SK-N-MC (cell line): ENCODE results near the gene SLC16A5.
"Not testable (repeated sequence)": the region's sequence is repeated elsewhere in the genome, so short reads cannot be mapped to it uniquely, and the experiment has no call there.

Experiments
- DNase-seq: peaks from one replicate; pipeline ENCODE4 v3.0.0-alpha.2; 2011; ENCODE audit warnings: low read depth, low spot score
- H3K27ac ChIP-seq: fragments of 200-600 bp; sonication (generic); 2 replicates; pipeline ENCODE4 v1.5.1; 2016; ENCODE audit warnings: mixed run types
- H3K36me3 ChIP-seq: fragments of 200-600 bp; sonication (generic); 2 replicates; pipeline ENCODE4 v1.6.1; 2017; ENCODE audit warnings: antibody characterized with exemption, low read length, mixed read lengths; ENCODE audit not compliant: insufficient read depth
- H3K4me3 ChIP-seq: fragments of 200-600 bp; sonication (generic); 2 replicates; pipeline ENCODE4 v1.5.1; 2016
- H3K9ac ChIP-seq: fragments of 200-600 bp; sonication (generic); 2 replicates; pipeline ENCODE4 v1.8.0; 2017; ENCODE audit warnings: mixed run types, mixed read lengths; ENCODE audit not compliant: insufficient read length
- H3K9me3 ChIP-seq: fragments of 200-600 bp; sonication (generic); 2 replicates; pipeline ENCODE4 v1.6.1; 2017; ENCODE audit warnings: low read depth, mild to moderate bottlenecking, antibody characterized with exemption, low read length, moderate library complexity, mixed read lengths
- EZH2 ChIP-seq: fragments of 200-600 bp; sonication (generic); IDR thresholded peaks from one replicate; pipeline ENCODE4 v1.6.1; 2017; ENCODE audit warnings: antibody characterized with exemption
- FOXP2 ChIP-seq: optimal IDR thresholded peaks from 2 replicates; pipeline ENCODE3; 2011; ENCODE audit warnings: mild to moderate bottlenecking, moderate library complexity; ENCODE audit not compliant: insufficient read depth; ENCODE audit errors: extremely low read length, control extremely low read depth
- POLR2AphosphoS5 ChIP-seq: IDR thresholded peaks from 2 replicates; pipeline ENCODE4 v1.6.1; 2012; ENCODE audit warnings: mild to moderate bottlenecking, low read depth, low read length, borderline replicate concordance

Gene SLC16A5

DNA sequence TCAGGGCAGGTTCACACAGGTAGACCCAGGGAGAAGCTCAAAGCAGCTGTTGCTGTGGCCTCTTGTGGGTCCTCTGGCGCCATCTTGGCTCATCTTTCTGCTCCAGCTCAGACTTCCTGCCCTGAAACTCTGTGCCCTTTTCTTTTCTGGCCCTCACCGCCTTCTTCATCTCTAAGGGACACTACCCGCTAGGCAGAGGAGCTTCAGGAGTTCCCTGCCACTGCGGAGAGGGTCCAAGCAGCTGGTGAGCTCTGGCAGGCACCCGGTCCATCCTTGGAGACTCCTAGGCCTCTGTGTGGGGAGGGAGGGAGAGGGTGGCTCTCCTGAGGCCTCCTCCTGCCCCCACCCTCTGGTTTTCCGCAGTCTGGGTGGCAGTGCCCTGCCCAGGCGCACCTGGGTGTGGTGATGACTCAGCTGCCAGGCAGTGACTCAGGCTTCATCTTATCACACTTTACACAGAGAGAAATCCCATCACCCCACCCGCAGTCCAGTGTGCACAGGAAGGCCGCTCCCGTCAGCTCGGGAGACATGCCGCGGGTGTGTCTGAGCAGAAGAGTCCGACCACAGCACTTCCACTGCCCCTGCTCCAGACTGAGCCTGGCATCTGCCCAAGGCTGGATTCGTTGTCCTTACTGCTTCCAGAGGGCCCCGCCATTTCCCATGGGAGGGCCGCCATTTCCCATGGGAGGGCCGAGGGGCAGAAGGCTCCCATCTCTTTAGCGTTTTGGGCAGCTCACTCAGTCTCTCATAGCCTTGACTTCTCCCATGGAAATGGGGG, 36.5 kb downstream of the SLC16A5 start:
- H3K9me3 ChIP-seq, result no peaks in the 10 kb centered on the region
- H3K27ac ChIP-seq, result no peak overlapping the region
- no peak for DNase-seq
- TF ChIP-seq EZH2 (no peak), POLR2AphosphoS5 (no peak), FOXP2 (no peak)
- H3K36me3 ChIP-seq, result peaks cover under 1% of the 10 kb centered on the region; the same call in 1 of the 2 replicates
- no peak overlapping the region for H3K4me3 ChIP-seq
- H3K9ac ChIP-seq, result no peak overlapping the region

DNA sequence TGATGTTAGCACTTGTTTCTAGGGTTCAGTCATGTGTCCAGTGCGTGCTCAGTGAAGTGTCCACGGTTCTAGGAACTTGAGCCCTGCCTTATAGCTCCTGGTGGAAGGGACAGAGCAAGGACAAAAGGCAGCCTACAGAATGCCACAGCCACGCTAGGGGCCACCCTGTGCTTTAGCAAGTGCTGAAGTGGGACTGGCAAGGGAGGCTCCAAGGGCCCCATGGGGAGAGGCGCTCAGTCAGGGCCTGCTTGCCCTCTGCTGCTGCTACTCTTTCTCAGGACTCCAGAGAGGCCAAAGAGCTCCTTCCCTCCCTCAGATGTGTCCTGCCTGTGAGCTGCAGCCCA, 37.0 kb downstream of the SLC16A5 start:
- Histone ChIP-seq H3K9ac (no peak overlapping the region), H3K4me3 (no peak overlapping the region), H3K36me3 (peaks cover 6% of the 10 kb centered on the region; the same call in 1 of the 2 replicates), H3K27ac (no peak overlapping the region), H3K9me3 (no peaks in the 10 kb centered on the region)
- TF ChIP-seq FOXP2 (no peak), POLR2AphosphoS5 (no peak), EZH2 (no peak)
- no peak for DNase-seq

DNA sequence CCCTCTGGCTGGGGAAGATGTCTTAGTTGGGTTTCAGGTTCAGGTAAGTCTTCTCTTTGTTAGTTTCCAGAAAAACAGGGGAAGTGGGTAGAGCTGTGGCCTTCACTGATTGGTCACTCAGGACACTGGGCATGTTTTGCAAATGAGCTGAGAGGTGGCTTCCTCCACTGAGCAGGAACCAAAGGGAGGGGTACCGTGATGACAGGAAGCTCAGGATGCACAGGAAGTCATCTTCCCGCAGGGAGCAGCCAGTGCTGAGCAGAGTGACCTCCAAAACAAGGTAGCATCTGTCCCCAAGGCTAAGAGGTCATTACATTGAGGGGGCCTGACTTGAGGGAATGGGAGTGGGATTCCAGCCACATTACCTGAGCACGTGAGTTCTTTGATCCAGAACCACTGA, 38.2 kb downstream of the SLC16A5 start:
- no peak overlapping the region for H3K9ac ChIP-seq
- DNase-seq, result no peak
- no peak for TF ChIP-seq EZH2
- TF ChIP-seq FOXP2, result no peak
- no peak for TF ChIP-seq POLR2AphosphoS5
- H3K27ac ChIP-seq, result no peak overlapping the region
- H3K9me3 ChIP-seq, result no peaks in the 10 kb centered on the region
- peaks cover 7% of the 10 kb centered on the region; the same call in 1 of the 2 replicates for H3K36me3 ChIP-seq
- H3K4me3 ChIP-seq, result no peak overlapping the region

DNA sequence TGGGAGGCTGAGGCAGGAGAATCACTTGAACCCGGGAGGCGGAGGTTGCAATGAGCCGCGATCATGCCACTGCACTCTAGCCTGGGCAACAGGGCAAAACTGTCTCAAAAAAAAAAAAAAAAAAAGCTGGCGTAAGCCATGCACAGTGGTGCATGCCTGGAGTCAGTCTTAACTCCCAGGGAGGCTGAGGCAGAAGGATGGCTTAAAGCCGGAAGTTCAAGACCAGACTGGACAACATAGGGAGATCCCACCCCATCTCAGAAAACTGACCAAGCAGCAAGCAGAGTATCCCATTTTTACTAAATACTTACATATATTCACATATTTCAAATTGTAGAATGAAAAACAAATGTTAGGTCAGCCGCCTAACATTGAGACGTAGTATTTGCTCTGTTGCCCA, 39.2 kb downstream of the SLC16A5 start:
- Histone ChIP-seq H3K9ac (no peak overlapping the region), H3K4me3 (no peak overlapping the region), H3K27ac (no peak overlapping the region), H3K9me3 (no peaks in the 10 kb centered on the region), H3K36me3 (peaks cover 7% of the 10 kb centered on the region; the same call in 1 of the 2 replicates)
- TF ChIP-seq FOXP2 (no peak), POLR2AphosphoS5 (no peak), EZH2 (no peak)
- DNase-seq, result no peak

DNA sequence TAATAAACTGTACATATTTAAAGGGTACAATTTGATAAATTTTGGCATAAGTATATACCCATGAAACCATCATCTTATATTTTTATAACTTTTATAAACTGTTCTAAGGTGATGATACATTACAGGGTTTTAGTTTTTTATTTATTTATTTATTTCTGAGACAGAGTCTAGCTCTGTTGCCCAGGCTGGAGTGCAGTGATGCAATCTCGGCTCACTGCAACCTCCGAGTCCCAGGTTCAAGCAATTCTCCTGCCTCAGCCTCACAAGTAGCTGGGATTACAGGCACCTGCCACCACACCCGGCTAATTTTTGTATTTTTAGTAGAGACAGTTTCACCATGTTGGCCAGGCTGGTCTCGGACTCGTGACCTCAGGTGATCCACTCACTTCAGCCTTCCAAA, 40.2 kb downstream of the SLC16A5 start:
- not testable (repeated sequence) for H3K36me3 ChIP-seq, H3K9me3 ChIP-seq, H3K4me3 ChIP-seq, H3K9ac ChIP-seq, H3K27ac ChIP-seq, DNase-seq

DNA sequence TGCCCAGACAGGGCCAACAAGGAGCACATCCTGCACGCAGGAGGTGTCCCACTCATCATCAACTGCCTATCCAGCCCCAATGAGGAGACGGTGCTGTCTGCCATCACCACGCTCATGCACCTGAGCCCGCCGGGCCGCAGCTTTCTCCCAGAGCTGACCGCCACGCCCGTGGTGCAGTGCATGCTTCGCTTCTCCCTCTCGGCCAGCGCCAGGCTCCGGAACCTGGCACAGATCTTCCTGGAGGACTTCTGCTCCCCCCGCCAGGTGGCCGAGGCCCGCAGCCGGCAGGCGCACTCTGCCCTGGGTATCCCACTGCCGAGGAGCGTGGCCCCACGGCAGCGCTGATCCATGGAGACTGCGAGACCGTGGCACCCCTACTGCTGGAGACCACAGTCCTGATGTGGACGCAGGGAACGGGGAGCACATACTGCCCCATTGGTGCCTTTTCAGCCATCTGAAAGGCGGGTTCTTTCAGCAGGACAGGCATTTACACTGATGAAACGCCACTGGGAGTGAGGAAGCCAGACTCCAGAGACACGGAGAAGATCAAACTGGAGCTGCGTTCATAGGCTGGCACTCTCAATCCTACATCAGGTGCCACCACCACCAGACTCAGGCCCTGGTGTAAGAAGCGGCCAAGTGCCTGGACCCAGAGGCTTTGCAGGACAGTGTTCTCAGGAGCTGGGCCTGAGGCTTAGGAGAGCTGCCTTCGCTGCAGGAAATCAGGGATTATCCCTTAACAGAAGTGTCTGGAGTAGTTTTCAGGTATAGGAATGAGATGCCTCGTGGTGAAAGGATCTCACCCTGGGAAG, 41.1 kb downstream of the SLC16A5 start:
- H3K27ac ChIP-seq, result no peak overlapping the region
- H3K4me3 ChIP-seq, result no peak overlapping the region
- no peak for DNase-seq
- H3K9me3 ChIP-seq, result no peaks in the 10 kb centered on the region
- H3K36me3 ChIP-seq, result peaks cover 7% of the 10 kb centered on the region; the same call in 1 of the 2 replicates
- H3K9ac ChIP-seq, result no peak overlapping the region
- no peak for TF ChIP-seq EZH2
- TF ChIP-seq FOXP2, result no peak
- TF ChIP-seq POLR2AphosphoS5, result no peak; the same call in 1 of the 2 replicates

DNA sequence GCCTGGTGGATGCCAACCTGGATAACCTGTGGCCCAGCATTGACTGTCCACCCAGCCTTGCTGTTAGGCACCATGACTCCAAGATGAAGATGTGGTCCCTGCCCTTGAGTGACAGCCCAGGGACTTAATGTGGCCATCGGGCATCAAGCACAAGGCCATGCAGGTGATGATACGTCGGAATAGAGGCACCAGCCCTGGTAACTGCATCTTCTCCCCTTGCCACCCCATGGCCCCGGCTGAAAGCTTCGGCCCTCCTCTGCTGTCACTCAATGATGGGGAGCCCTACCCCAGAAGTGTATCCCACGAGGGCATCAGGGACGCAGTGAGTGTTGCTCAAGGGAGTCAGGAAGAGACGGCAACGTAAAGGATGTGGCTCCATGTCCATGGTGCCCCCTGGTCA, 41.8 kb downstream of the SLC16A5 start:
- Histone ChIP-seq H3K9ac (no peak overlapping the region), H3K36me3 (peaks cover 7% of the 10 kb centered on the region; the same call in 1 of the 2 replicates), H3K27ac (no peak overlapping the region), H3K4me3 (no peak overlapping the region), H3K9me3 (no peaks in the 10 kb centered on the region)
- DNase-seq, result no peak
- no peak for TF ChIP-seq EZH2
- no peak for TF ChIP-seq FOXP2
- no peak; the same call in 1 of the 2 replicates for TF ChIP-seq POLR2AphosphoS5

DNA sequence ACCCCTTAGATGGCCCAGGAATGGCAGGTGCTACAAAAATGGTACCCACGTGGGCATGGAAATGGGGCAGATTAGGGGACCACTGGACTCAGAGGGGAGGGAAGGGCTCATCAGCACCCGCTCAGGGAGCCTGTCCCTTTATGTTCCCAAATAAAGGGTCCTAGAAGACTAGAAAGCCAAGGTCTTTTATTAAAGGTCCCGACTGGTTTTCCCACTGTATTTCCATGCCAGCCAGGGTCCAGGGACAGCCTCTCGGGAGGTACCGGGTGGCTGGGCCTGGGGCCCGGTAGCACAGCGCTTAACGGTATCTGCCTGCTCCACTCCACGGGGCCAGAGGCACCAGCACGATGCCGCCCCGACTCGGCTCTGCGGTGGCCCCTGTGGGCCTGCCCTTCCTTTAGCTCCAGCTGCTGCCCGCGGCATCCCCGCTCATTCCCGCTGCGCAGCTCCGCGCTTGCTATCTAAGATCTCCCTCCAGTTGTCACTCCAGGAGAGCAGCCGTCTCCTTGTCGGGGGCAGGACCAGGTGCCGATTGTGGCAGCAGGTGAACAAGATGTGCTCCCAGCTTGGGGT, 42.4 kb downstream of the SLC16A5 start:
- H3K9me3 ChIP-seq, result no peaks in the 10 kb centered on the region
- TF ChIP-seq EZH2, result no peak
- TF ChIP-seq POLR2AphosphoS5, result no peak
- no peak for TF ChIP-seq FOXP2
- DNase-seq, result no peak
- peaks cover 8% of the 10 kb centered on the region; the same call in 1 of the 2 replicates for H3K36me3 ChIP-seq
- H3K9ac ChIP-seq, result no peak overlapping the region
- no peak overlapping the region for H3K27ac ChIP-seq
- H3K4me3 ChIP-seq, result peak overlapping the region; percentile 97
